Measurements from ENCODE around the gene LAMB4. TPM values are rescaled to one million over a fixed set of nuclear protein-coding genes. Genes with fewer than 3 reads are reported as not detected.

The LAMB4 gene
- total and polyA plus RNA-seq, 8 donors: 0.22 to 0.78 (median 0.50) TPM

DNA sequence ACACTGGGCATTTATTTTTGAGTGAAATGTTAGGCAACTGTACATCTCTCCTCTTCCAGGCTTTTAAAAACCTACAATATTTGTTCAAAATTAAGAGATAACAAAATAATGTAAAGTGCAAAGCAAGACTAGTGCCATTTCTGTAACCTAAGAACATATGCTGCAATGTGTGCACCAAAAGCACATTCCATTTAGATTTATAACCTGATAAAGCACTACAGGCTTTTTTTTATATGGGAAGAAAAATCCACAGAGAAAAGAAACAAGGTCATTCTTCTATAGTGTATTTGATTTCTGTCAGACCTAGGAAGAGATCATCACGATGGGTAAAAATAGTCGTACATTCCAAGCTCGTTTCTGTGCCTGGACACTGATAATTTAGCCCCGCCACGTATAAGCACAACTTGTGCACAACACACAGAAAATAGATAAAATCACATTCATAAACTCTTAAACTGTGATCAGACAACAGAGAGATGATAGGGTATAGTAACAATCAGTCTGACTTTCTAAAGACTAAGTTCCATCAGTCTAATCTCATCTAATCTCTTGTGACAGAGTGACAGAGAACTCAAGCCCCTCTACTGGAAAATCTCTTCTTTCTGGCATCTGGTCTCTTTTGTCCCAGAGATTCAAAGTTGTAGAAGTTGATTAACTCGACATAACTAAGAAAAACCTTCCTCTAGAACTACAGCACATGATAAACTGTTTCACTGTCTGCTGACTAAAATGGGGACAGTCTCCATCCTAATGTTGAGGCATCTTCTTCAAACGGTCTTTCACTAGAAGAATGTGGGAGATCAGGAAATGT is 133.9 kb downstream of the LAMB4 start:
- peaks cover 13 to 46% (median 33%) of the 10 kb centered on the region in 3 donors for H3K4me1 ChIP-seq
- 59 to 68% methylated on average over 7 of the region's 7 CpGs for WGBS, 2 donors
- DNase-seq (no peak), ATAC-seq (no peak), FAIRE-seq (no peak)
- H3K4me3 ChIP-seq: no peak overlapping the region
- TF ChIP-seq, protein P1, sequence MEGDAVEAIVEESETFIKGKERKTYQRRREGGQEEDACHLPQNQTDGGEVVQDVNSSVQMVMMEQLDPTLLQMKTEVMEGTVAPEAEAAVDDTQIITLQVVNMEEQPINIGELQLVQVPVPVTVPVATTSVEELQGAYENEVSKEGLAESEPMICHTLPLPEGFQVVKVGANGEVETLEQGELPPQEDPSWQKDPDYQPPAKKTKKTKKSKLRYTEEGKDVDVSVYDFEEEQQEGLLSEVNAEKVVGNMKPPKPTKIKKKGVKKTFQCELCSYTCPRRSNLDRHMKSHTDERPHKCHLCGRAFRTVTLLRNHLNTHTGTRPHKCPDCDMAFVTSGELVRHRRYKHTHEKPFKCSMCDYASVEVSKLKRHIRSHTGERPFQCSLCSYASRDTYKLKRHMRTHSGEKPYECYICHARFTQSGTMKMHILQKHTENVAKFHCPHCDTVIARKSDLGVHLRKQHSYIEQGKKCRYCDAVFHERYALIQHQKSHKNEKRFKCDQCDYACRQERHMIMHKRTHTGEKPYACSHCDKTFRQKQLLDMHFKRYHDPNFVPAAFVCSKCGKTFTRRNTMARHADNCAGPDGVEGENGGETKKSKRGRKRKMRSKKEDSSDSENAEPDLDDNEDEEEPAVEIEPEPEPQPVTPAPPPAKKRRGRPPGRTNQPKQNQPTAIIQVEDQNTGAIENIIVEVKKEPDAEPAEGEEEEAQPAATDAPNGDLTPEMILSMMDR (IDR thresholded peaks at IDR 0.05): no peak
- peak overlapping the region in 1 of 4 donors; percentile 25 for H3K27ac ChIP-seq
- H3K27me3 ChIP-seq: no peaks in the 10 kb centered on the region
- H3K36me3 ChIP-seq: no peaks in the 10 kb centered on the region
- intact Hi-C loops (cut with DNase I): no loop called here
- H3K9me3 ChIP-seq: no peaks in the 10 kb centered on the region

DNA sequence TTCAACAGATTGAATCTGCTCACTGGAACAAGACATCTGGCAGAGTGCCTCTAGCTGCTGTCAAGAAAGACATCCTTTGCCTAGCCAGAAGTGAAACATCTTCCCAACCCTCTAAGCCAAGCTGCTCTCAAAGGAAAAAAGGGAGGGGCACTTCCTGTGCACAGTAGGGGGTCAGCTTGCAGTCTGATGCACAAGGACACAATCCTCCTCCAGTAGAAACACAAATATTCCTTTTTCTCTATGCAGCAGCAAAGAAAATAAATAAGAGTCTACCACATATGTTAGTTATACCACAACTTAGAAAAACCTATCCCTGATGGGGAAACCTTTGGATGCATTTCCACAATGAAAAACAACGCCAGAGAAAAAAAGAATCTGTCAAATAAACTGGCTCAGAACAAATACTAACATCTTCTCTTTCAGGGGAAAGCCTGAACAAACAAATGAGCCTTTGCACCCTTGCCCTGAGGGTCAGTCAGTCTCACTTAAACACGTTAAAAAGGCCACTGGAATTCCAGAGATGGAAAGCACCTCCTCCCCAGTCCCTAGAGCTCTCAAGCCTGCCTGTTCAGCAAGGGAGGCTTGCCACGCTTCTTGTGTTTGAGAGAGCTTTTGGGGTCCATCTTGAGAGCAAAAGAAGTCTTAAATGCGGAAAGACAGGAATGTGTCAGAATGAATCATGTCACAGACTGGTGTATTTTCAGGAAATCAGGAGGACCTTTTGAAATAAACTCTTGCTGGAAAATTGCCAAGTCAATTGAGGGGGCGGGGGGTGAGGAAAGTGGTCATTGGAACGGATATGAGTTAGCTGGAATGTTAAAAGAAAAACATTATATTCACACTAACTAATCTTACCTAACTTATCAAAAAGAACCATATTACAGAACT is 134.7 kb downstream of the LAMB4 start:
- intact Hi-C loops (cut with DNase I): no loop called here
- TF ChIP-seq, protein P1 (IDR thresholded peaks at IDR 0.05): no peak
- peak overlapping the region in 2 of 4 donors; percentile 25 to 33 for H3K27ac ChIP-seq
- no peaks in the 10 kb centered on the region for H3K27me3 ChIP-seq
- WGBS, 2 donors: 55 to 58% methylated on average over 6 of the region's 6 CpGs
- no peak for DNase-seq
- no peak overlapping the region for H3K4me3 ChIP-seq
- H3K4me1 ChIP-seq: peaks cover 13 to 46% (median 33%) of the 10 kb centered on the region in 3 donors
- H3K36me3 ChIP-seq: no peaks in the 10 kb centered on the region
- no peak for FAIRE-seq
- no peaks in the 10 kb centered on the region for H3K9me3 ChIP-seq
- peak in 1 of 4 donors; percentile 54 for ATAC-seq

DNA sequence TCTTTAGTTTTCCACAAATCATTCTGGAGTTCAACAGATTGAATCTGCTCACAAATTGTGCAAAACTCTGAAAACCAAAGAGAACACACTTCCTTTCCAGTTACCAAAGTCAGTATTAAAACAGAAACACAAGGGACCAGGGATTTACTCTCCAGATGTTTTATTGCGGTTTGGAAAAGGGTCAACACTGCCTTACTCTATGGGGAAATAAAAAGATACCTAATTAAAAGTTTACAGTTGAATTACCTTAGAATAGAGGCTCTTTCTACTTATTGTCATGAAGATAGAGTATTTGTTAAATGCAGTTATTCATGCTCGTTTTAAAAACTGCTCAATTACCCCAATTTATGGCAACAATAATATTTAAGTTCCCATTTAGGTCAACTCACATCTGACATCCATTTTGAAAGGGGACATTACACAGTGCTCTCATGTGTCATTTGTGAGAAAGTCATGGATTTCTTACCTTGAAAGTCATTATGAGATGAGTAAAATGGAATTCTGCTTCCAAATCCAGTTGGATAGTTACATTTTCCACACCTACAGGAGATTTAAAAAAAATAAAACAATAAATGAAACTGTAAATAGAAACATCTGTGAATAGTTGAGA is 135.6 kb downstream of the LAMB4 start:
- FAIRE-seq (no peak), ATAC-seq (peak in 1 of 4 donors; percentile 8), DNase-seq (no peak)
- H3K4me3 ChIP-seq: no peak overlapping the region
- no peaks in the 10 kb centered on the region for H3K9me3 ChIP-seq
- H3K27ac ChIP-seq: peak overlapping the region in 2 of 4 donors; percentile 25 to 33
- H3K4me1 ChIP-seq: peaks cover 13 to 46% (median 28%) of the 10 kb centered on the region in 3 donors
- H3K27me3 ChIP-seq: no peaks in the 10 kb centered on the region
- WGBS, 2 donors: 66 to 67% methylated on average over 2 of the region's 2 CpGs
- intact Hi-C loops (cut with DNase I): no loop called here
- no peaks in the 10 kb centered on the region for H3K36me3 ChIP-seq
- TF ChIP-seq, protein P1 (IDR thresholded peaks at IDR 0.05): no peak

DNA sequence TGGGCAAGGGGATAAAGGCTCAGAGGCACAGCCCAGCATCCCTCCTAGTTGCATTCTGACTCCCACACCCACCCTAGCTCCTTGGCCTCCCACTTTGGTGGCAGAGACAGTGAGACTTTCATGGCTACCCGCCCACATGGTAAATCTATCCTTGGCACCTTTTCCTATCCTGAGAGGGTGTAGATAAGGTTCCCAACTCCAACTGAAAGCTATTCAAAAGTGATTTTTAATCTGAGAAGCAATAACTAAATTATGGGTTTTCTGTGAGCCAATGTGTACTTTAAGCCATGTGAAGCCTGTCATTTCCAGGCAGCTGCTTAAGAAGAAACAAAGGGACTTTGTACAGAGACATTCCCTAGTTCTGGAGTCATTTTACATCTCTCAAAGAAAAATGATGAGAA is 136.3 kb downstream of the LAMB4 start:
- TF ChIP-seq, protein P1 (IDR thresholded peaks at IDR 0.05): no peak
- Histone ChIP-seq H3K4me1 (peaks cover 13 to 41% (median 22%) of the 10 kb centered on the region in 3 donors), H3K36me3 (no peaks in the 10 kb centered on the region), H3K4me3 (no peak overlapping the region), H3K27ac (peak overlapping the region in 2 of 4 donors; percentile 6 to 22), H3K9me3 (no peaks in the 10 kb centered on the region), H3K27me3 (no peaks in the 10 kb centered on the region)
- DNase-seq: no peak
- 16 to 25% methylated on average over 1 of the region's 1 CpG for WGBS, 2 donors
- intact Hi-C loops (cut with DNase I): no loop called here
- FAIRE-seq: no peak
- peak; percentile 55 to 78 (median 70) for ATAC-seq

Data from pancreas (tissue), 10 donors.